OCI-LY1 (cell line): Measurements from ENCODE around the gene HLA-DQA2.

Source experiments
- H2AFZ ChIP-seq: fragments of 200-600 bp; sonication (generic), shearing (Covaris generic); 2 replicates; pipeline ENCODE4 v1.6.0; 2014; ENCODE audit warnings: antibody characterized with exemption, mild to moderate bottlenecking, low read length
- H3F3A ChIP-seq: fragments of 200-600 bp; sonication (generic), shearing (Covaris generic); 2 replicates; pipeline ENCODE4 v1.6.0; 2014; ENCODE audit warnings: mild to moderate bottlenecking, antibody characterized with exemption, low read length, moderate library complexity; ENCODE audit not compliant: insufficient read depth
- H3K27ac ChIP-seq: fragments of 200-600 bp; sonication (generic); 2 replicates; pipeline ENCODE4 v1.5.1; 2014; ENCODE audit warnings: low read length, mixed run types, mild to moderate bottlenecking, low read depth; ENCODE audit not compliant: poor library complexity, severe bottlenecking
- H3K27me3 ChIP-seq: fragments of 200-600 bp; sonication (generic); 2 replicates; pipeline ENCODE4 v1.6.0; 2014; ENCODE audit warnings: antibody characterized with exemption, mild to moderate bottlenecking, low read length, moderate library complexity; ENCODE audit not compliant: insufficient read depth
- H3K36me3 ChIP-seq: fragments of 200-600 bp; sonication (generic); 2 replicates; pipeline ENCODE4 v1.6.1; 2014; ENCODE audit warnings: mild to moderate bottlenecking, antibody characterized with exemption, low read length, moderate library complexity, mixed read lengths; ENCODE audit not compliant: insufficient read depth
- H3K4me1 ChIP-seq: fragments of 200-600 bp; sonication (generic); 2 replicates; pipeline ENCODE4 v1.5.1; 2014; ENCODE audit warnings: mild to moderate bottlenecking, low read length, moderate library complexity; ENCODE audit not compliant: insufficient read depth, severe bottlenecking
- H3K4me2 ChIP-seq: fragments of 200-600 bp; sonication (generic), shearing (Covaris generic); 2 replicates; pipeline ENCODE4 v1.6.1; 2014; ENCODE audit warnings: low read length
- H3K4me3 ChIP-seq: fragments of 200-600 bp; sonication (generic); 2 replicates; pipeline ENCODE4 v1.5.1; 2014; ENCODE audit warnings: low read length, low read depth, mild to moderate bottlenecking, mixed read lengths; ENCODE audit not compliant: poor library complexity, severe bottlenecking
- H3K79me2 ChIP-seq: fragments of 200-600 bp; shearing (Covaris generic); 2 replicates; pipeline ENCODE4 v1.6.1; 2016; ENCODE audit warnings: mixed run types, low read length, mixed read lengths; ENCODE audit not compliant: insufficient read depth
- H3K9ac ChIP-seq: fragments of 200-600 bp; sonication (generic), shearing (Covaris generic); 2 replicates; pipeline ENCODE4 v1.6.1; 2014; ENCODE audit warnings: mild to moderate bottlenecking, low read length, mixed read lengths
- H3K9me2 ChIP-seq: fragments of 200-600 bp; sonication (generic), shearing (Covaris generic); 2 replicates; pipeline ENCODE4 v1.6.1; 2014; ENCODE audit warnings: low read depth, mild to moderate bottlenecking, low read length, mixed read lengths
- H3K9me3 ChIP-seq: fragments of 200-600 bp; shearing (Covaris generic); 2 replicates; pipeline ENCODE4 v1.6.1; 2014; ENCODE audit warnings: low read length, mixed read lengths
- H4K20me1 ChIP-seq: fragments of 200-600 bp; sonication (generic), shearing (Covaris generic); 2 replicates; pipeline ENCODE4 v1.6.0; 2016; ENCODE audit warnings: mild to moderate bottlenecking, low read length; ENCODE audit not compliant: insufficient read depth
- CTCF ChIP-seq: fragments of 200-600 bp; sonication (generic), shearing (Covaris generic); IDR thresholded peaks from 2 replicates; pipeline ENCODE4 v1.5.1; 2017; ENCODE audit warnings: mild to moderate bottlenecking, antibody characterized with exemption, low read length, moderate library complexity, mixed read lengths
- EZH2 ChIP-seq: fragments of 200-600 bp; sonication (generic), shearing (Covaris generic); IDR thresholded peaks from 2 replicates; pipeline ENCODE4 v1.8.0; 2017; ENCODE audit warnings: borderline replicate concordance, mixed run types, mild to moderate bottlenecking, antibody characterized with exemption, low read length, moderate library complexity, mixed read lengths

Gene HLA-DQA2

GRCh38 chr6:32741031-32741960 is at the start of gene HLA-DQA2:
Gene HLA-DQA2, plus strand, starts transcription at chr6:32741391. Its CDS starts 53 bp downstream, at chr6:32741444.
- TF ChIP-seq CTCF (no peak), EZH2 (no peak)
- Histone ChIP-seq H3K9ac (no peak within 1 kb of the TSS), H3K4me1 (no peaks in the 10 kb centered on the region), H3K9me2 (no peaks in the 10 kb centered on the region), H2AFZ (no peak within 1 kb of the TSS), H4K20me1 (no peaks in the 10 kb centered on the region), H3K4me3 (no peak within 1 kb of the TSS), H3K27me3 (no peaks in the 10 kb centered on the region), H3K4me2 (no peak within 1 kb of the TSS), H3K9me3 (no peaks in the 10 kb centered on the region), H3K79me2 (no peaks in the 10 kb centered on the region), H3F3A (no peaks in the 10 kb centered on the region), H3K27ac (no peak within 1 kb of the TSS), H3K36me3 (no peaks in the 10 kb centered on the region)

GRCh38 chr6:32692019-32692418 is 49.2 kb upstream of the HLA-DQA2 start:
- Histone ChIP-seq H3K9me3 (no peaks in the 10 kb centered on the region), H3K27ac (no peak overlapping the region), H3F3A (no peaks in the 10 kb centered on the region), H3K4me1 (peaks cover 13% of the 10 kb centered on the region), H3K79me2 (no peaks in the 10 kb centered on the region), H3K27me3 (no peaks in the 10 kb centered on the region), H4K20me1 (no peaks in the 10 kb centered on the region), H3K4me2 (no peak overlapping the region), H2AFZ (no peak overlapping the region), H3K4me3 (no peak overlapping the region), H3K9ac (no peak overlapping the region), H3K9me2 (no peaks in the 10 kb centered on the region), H3K36me3 (no peaks in the 10 kb centered on the region)
- TF ChIP-seq EZH2 (no peak), CTCF (peak; percentile 52; the same call in 1 of the 2 replicates)

- TF ChIP-seq CTCF, result no peak
- no peak for TF ChIP-seq EZH2
- no peaks in the 10 kb centered on the region for H3K9me3 ChIP-seq
These were observed 44.2 kb upstream of the HLA-DQA2 start for GRCh38 chr6:32697031-32697430.

More at GRCh38 chr6:32697031-32697430, 44.2 kb upstream of the HLA-DQA2 start:
- H3K4me1 ChIP-seq, result no peaks in the 10 kb centered on the region
- no peaks in the 10 kb centered on the region for H3K9me2 ChIP-seq
- no peak overlapping the region for H3K9ac ChIP-seq
- no peak overlapping the region for H2AFZ ChIP-seq
- H3K79me2 ChIP-seq, result no peaks in the 10 kb centered on the region
- H3K27me3 ChIP-seq, result no peaks in the 10 kb centered on the region
- no peaks in the 10 kb centered on the region for H4K20me1 ChIP-seq
- H3F3A ChIP-seq, result no peaks in the 10 kb centered on the region
- H3K4me3 ChIP-seq, result no peak overlapping the region
- no peak overlapping the region for H3K4me2 ChIP-seq
- no peak overlapping the region for H3K27ac ChIP-seq
- no peaks in the 10 kb centered on the region for H3K36me3 ChIP-seq
